Posterior vena cava (tissue), 2 donors: ENCODE results near the gene ZNF628. TPM values are rescaled to one million over a fixed set of nuclear protein-coding genes. Genes with fewer than 3 reads are reported as not detected.
A peak's percentile ranks its signal among the peaks of the same experiment; 100 is the strongest.

Experiments used
- DNase-seq: peaks from one replicate; pipeline ENCODE4 v3.0.0-alpha.2; 2020; ENCODE audit warnings: low spot score
- intact Hi-C, 2 donors: fragments of 100-400 bp; cut with DNase I; formaldehyde crosslinking; loops; one replicate each; pipeline versions ENCODE4 v1.14.1 to v1.14.2; 2022 to 2023
- total RNA-seq, 2 donors: library from RNA; stranded (reverse); fragmentation: NEBNext Ultra II Directional; extraction: Animal tissue kit (Norgen Biotek cat#: 25700); gene quantifications; one replicate each; pipeline ENCODE4 v1.2.1, GENCODE V29; 2021
- donor health status: DM: yes; HTN: yes; CAD: no.
- donor health status: DM: yes; HTN: yes; CAD: no.

The ZNF628 gene
- total RNA-seq, 2 donors from 2014 or later: 5.7 to 7.9 TPM

DNA sequence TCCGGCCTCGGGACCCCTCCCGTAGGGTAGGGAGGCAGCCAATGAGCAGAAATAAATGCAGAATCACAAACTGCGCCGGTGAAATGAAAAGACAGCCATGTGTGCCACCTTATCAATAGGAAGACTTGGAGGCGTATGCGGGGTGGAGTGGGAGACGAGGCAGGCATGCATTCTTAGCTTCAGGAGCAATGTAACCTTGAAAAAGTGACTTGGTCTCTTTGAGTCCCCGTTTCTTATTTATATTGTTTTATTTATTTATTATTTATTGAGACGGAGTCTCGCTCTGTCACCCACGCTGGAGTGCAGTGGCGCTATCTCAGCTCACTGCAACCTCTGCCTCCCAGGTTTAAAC lies 27.8 kb downstream of the ZNF628 start:
- no peak for DNase-seq
- intact Hi-C loops: loop anchor here (5.0 to 10.0 kb wide), 3 partner anchors 37 to 359 kb away; partner anchors contain the start of gene TNNT1 (in 1 of the 2)

DNA sequence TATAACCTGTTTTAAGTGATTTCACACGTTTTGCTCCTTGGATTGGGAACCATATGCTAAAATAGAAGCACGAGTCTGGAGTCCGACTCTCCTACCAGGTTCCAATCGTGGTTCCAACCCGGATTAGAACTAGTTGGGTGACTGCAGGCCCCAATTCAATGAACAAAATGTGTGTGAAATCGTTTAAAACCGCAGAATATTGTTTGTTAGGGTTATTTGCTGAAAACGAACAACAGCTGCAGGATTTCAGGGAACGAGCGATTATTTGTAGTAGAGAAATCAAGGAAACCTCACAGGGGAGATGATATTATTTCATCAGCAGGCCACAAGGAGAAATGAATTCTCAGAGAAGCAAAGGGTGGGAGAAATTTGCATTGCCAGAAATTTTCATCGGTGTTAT lies 28.6 kb downstream of the ZNF628 start:
- intact Hi-C loops: loop anchor here (5.0 to 10.0 kb wide), 3 partner anchors 38 to 360 kb away; partner anchors contain the start of gene TNNT1 (in 1 of the 2)
- no peak for DNase-seq

DNA sequence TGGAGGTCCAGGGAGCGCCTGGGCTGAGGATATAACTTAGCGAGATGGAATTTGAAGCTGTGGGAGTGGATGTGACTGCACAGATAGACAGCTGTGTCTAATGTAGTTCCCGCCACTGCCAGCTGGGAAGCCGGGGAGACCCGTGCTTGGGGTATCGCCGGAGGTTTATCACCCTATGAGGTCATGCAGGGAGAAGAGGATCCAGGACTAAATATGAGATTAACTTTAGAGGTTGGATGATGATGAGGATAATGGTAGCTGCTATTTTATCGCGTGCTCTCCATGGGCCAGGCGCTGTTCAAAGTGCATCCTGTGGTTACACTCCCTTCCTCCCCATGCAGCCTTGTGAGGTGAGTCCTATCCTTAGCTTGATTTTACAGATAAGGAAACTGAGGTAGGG lies 31.7 kb downstream of the ZNF628 start:
- intact Hi-C loops: loop anchor here in 1 of 2 donors (10.0 kb wide), 2 partner anchors 213 to 363 kb away; partner anchors contain the start of gene TNNT1
- no peak for DNase-seq

DNA sequence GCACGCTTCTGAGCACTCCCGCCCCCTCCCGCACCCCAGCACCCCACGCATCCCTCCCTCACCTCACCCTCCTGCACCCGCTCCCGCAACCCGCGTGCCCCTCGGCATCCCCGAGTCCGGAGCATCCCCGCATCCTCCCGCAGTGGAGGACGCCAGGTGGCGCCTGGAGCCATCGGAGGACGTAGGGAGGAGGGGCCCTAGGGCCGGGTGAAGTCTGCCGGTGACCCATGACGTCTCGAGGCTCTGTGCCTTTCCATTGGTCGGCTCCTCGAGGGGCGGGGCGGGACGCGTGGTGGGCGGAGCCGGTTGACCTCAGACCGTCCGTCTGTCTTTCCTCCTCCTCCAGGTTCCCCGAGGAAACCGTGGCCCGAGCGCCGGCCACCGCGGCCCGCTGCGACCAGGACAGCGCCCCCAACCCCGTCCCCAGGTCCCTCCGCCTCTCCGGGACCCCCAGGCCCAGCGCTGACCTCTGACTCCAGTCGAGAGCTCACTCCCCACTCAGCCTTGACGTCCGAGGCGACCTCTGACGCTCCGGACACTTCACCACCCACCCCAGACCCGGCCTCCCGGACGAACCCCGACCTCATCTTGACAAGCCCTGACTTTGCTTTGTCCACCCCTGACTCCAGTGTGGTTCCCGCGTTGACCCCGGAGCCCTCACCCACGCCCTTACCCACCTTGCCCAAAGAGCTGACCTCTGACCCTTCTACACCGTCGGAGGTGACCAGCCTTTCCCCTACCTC lies 40.6 kb downstream of the ZNF628 start:
- intact Hi-C loops: loop anchor here (5.0 kb wide), 2 partner anchors 70 to 90 kb away; partner anchors contain the start of gene ZNF865 (in 2 of the 2)
- peak; percentile 98 for DNase-seq

DNA sequence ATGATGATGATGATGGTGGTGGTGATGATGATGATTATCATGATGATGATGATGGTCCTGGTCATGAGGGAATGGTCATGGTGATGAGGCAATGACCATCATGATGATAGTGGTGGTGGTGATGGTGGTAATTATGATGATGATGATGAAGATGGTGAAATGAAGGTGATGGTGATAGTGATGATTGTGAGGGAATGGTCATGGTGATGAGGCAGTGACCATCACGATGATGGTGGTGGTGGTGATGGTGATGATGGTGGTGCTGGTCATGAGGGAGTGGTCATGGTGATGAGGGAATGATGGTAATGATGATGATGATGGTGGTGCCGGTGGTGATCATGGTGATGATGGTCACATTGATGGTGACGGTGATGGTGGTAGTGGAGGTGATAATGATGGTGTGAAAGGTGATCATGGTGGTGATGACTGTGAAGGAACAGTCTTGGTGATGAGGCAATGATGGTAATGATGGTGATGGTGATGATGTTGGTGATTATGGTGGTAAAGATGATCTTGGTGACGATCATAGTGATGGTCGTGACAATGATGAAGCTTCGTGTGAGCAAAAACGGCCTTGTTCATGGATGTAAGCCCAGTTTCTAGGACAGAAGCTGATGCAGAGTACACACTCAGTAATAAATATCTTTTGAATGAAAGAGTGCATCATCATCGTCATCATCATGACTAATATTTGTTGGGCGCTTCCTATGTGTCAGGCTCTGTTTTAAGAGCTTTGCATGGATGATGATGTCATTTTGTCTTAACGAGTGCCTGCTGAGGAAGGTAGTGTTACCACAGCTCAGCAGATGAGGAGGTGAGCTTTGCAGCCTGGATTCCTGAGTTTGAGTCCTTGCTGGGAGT lies 43.3 kb downstream of the ZNF628 start:
- no peak for DNase-seq
- intact Hi-C loops: loop anchor here (5.0 kb wide), 2 partner anchors 68 to 88 kb away; partner anchors contain the start of gene ZNF865 (in 2 of the 2)

DNA sequence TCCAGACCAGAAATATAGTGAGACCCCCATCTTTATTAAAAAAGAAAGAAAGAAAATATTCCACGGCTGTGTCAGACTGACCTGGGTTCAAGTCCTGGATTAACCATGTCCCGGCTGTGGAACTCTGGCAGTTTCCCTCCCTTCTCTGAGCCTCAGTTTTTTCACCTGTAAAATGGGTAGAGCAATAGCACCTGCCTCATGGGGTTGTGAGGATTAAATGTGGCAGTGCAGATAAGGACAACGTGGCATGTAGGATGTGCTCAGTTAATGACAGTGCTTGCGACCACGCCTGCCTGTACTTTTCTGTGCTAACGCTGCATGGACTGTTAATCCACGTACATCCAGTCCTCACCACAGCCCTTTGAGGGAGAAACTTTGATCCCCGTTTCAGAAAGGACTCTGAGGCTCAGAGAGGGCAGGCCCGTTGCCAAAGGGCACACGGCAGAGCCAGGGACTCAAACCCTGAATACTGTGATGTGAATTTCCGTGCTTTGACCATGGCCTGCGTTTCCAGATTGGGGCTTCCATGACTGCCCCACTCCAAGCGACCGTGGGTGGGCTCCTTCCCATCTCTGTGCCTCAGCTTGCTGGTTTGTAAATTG lies 44.4 kb downstream of the ZNF628 start:
- intact Hi-C loops: no loop called here

DNA sequence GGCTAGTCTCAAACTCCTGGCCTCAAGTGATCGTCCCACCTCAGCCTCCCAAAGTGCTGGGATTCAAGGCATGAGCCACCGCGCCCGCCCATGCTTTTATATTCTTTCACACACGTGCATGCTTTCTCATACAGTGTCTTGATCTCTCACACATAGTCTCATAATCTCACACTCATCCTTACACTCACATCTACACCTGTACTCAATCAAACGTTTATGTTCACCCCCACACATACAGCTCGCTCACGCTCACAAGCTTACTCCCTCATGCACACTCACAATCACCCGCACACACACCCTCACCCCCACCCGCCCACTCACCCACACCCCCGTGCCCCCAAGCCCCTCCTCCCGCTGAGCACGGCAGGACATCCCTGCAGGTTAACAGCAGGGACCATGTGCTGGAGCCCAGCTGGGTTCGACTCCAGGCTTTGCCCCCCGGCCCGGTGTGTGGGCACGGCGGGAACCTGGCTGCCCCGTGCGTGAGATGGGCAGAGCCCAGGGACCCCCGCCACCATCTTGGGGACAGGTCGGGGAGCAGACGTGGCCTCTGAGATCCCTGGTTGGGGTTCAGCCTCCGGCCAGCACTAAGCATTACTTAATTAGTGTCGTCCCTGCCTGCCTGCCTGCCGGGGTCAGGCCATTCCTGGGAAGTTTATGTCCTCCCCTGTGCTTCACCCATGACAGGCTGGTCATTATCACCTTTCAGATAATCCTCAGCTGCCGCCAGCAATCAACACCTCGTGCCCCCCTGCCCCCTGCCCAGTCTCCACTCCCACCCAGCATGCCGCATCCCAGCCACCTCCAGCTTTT lies 49.1 kb downstream of the ZNF628 start:
- intact Hi-C loops: loop anchor here in 1 of 2 donors (5.0 kb wide), 1 partner anchor 52 kb away; no protein-coding TSS in a partner anchor
- peak; percentile 76 for DNase-seq

More for the DNA sequence above, 44.4 kb downstream of the ZNF628 start:
- no peak for DNase-seq

DNA sequence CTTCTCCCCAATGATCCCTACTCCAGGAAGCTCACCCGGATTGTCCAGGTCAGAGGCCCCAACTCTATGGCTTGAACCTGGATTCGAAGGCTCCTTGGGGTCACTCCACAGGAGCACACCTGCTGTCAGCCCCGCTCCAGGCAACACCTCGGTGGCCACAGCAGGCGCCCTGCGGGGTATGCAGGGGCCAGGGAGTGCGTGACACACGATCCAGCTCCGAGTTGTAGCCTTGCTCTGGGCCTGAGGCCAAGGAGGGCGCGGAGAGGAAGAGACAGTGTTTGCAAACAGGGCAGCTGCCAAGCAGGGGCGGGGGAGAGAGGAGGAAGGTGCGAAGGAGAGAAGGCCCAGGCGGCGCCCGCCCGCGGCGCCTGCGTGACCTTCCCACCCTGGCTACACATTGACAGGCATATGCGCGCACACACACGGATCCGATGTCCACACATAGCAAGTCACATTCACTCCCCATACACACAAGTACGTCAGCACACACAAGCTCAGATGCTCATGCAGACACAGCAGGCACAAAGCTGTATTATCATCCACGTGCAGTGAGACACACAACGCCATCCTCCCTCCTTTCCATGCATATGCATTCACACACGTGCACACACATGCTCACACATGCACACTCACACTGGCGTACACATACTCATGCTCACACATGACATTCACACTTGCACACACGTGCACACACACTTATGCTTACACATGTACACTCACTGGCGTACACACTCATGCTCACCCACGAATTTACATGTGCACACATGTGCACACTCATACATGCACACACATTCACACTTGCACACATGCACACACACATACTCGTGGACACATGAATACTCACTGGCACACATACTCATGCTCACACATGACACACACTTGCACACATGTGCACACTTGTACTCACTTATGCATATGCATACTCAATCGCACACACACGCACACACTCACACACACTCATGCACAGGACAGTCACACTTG lies 50.1 kb downstream of the ZNF628 start:
- intact Hi-C loops: loop anchor here in 1 of 2 donors (5.0 kb wide), 1 partner anchor 51 kb away; no protein-coding TSS in a partner anchor
- peak; percentile 76 for DNase-seq

DNA sequence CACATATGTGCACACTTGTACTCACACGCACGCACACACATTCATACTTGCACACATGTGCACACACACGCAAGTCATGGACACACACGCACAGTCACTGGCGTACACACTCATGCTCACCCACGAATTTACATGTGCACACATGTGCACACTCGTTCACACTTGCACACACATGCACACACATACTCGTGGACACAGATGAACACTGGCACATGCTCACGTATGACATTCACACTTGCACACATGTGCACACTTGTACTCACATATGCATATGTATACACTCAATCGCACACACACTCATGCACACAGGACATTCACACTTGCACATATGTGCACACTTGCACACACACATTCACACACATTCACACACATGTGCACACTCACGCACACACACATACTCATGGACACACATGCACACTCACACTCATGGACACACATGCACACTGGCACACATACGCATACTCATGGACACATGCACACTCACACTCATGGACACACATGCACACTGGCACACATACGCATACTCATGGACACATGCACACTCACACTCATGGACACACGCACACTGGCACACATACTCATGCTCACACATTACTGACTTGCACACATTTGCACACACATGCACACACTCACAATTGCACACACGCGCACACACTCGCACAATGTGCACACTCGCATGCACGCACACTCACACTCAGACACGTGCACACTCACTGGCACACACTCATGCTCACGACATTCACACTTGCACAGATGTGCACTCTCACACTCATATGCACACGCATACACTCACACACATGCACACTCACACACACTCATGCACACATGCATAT lies 51.0 kb downstream of the ZNF628 start:
- intact Hi-C loops: loop anchor here in 1 of 2 donors (5.0 kb wide), 1 partner anchor 50 kb away; no protein-coding TSS in a partner anchor
- no peak for DNase-seq

DNA sequence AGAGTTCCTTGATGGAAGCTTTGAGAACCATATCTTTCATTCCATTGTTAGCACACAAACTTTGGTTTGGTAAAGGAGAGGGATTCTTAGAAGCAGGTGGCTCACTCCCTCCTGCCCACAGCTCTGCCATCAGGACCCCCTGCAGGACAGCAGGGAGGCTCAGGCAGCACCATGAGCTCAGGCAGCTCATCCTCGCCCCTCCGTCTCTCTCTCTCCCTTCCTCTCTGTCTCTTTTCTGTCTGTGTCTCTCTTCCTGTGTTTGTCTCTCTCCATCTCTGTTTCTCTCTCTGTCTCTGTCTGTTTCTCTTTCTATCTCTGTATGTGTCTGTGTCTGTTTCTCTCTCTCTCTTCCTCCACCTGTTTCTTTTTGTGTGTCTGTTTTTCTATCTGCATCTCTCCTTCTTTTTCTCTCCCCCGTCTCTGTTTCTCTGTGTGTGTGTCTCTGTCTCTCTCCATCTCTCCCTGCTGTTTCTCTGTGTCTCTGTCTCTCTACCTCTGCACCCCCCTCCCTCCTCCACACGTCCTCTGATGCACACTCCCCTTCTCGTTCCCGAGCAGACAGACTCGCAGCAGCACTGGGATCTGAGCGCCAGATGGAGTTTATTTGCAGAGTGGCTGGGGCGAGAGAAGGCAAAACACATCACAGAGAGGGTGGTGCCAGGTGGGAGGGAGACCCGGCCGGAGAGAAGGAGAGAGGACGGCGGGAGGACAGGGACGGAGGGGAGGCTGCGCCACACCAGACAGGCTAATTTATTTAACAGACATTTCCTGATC lies 51.8 kb downstream of the ZNF628 start:
- intact Hi-C loops: loop anchor here in 1 of 2 donors (5.0 kb wide), 1 partner anchor 49 kb away; no protein-coding TSS in a partner anchor
- DNase-seq: no peak

DNA sequence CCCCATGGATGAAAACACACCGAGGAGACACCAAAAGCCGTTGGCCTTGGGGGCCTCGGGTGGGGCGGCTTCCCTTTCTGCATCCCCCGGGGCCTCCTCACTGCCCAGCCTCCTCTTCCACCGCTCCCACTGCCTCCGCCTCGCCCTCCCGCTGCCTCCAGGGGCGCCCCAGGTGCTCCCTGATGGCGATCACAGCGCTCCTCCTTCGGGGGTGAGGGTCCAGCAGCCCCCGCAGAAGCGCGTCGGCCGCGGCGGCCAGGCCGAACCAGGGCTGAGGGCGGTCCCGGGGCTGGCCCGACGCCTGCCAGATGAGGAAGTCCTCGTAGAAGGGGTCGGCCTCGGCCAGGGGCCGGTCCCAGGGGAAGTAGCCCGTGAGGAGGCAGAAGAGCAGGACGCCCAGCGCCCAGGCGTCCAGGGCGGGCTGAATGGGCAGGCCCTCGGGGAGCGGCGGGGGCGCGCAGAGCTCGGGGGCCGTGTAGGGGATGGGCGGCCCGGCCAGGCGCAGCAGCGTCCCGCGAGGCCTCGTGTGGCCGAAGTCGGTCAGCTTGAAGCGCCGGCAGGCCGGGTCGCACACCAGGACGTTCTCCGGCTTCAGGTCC lies 53.3 kb downstream of the ZNF628 start:
- no peak for DNase-seq
- intact Hi-C loops: loop anchor here in 1 of 2 donors (5.0 kb wide), 1 partner anchor 48 kb away; no protein-coding TSS in a partner anchor

DNA sequence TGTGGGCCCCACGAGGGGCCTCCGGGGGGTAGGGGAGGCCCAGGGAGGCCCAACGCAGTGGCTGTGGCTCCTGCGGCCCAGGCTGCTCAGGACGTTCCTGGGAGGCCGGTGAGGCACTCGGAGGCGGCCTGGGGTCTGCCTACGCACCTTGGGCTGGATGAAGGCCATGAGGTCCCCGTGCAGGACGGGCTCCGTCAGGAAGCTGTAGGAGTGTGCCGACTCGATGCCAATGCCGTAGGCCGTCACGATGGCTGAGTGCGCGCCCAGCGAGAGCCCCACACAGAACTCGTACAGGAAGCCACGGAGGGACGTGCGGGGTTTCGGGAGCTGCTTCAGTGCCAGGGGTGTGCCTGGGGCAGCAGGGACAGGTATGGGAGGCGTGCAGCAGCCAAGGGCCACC lies 54.6 kb downstream of the ZNF628 start:
- intact Hi-C loops: no loop called here
- DNase-seq: no peak
